Body of pancreas (tissue), 4 donors: ENCODE measurements around the gene NAGK. TPM values are rescaled to one million over a fixed set of nuclear protein-coding genes. Genes with fewer than 3 reads are reported as not detected.

Source experiments
- ATAC-seq: fragments of 150-250 bp; one replicate; pipeline ENCODE4 v1.9.1; 2016
- DNase-seq, 4 donors: peaks; one replicate each; pipeline ENCODE4 v3.0.0-alpha.2; 2019
- H3K27ac ChIP-seq, 4 donors: fragments of 200-600 bp; sonication (generic); 1 replicate in 3 of 4; 2 replicates in 1 of 4; pipeline versions ENCODE4 v1.5.1 to v1.6.1; 2016 to 2019; ENCODE audit warnings: mild to moderate bottlenecking in 1 of 4, mixed read lengths in 1 of 4, moderate library complexity in 1 of 4
- H3K27me3 ChIP-seq, 2 donors: fragments of 200-600 bp; sonication (generic); one replicate each; pipeline ENCODE4 v1.6.0; 2016; ENCODE audit warnings: mild to moderate bottlenecking in 1 of 2
- H3K36me3 ChIP-seq, 2 donors: fragments of 200-600 bp; sonication (generic); replicated peaks in 1 of 2; 2 replicates each; pipeline ENCODE4 v1.5.1; 2016; ENCODE audit warnings: low read depth in 2 of 2; ENCODE audit not compliant: insufficient read depth in 1 of 2
- H3K4me1 ChIP-seq: fragments of 200-600 bp; sonication (generic); one replicate; pipeline ENCODE4 v1.6.0; 2016
- H3K4me3 ChIP-seq, 2 donors: fragments of 200-600 bp; sonication (generic); 1 replicate in 1 of 2; 2 replicates in 1 of 2; pipeline ENCODE4 v1.5.1; 2016 to 2019
- H3K9me3 ChIP-seq, 3 donors: fragments of 200-600 bp; sonication (generic); 1 replicate in 2 of 3; 2 replicates in 1 of 3; pipeline ENCODE4 v1.5.1; 2016
- POLR2A ChIP-seq, 3 donors: fragments of 450-650 bp; IDR thresholded peaks; one replicate each; pipeline ENCODE4 v1.6.1; 2016; ENCODE audit warnings: antibody characterized with exemption in 3 of 3, mild to moderate bottlenecking in 2 of 3
- WGBS, 2 donors: methylation state at CpG; one replicate each; pipeline ENCODE4 v1.1.5; 2017; 5-methylcytosine and 5-hydroxymethylcytosine counted together
- intact Hi-C: fragments of 100-400 bp; cut with DNase I; formaldehyde crosslinking; loops from one replicate; pipeline ENCODE4 v1.15.1; 2023
- total RNA-seq, 2 donors: library from RNA; depleted of rRNA; stranded (reverse); fragments of >200 nt; gene quantifications; one replicate each; pipeline ENCODE4 v1.1.0, GENCODE V29; 2016
- TF ChIP-seq, protein P1 (sequence below), 7 experiments: fragments of 450-650 bp in 4 of 7; fragments of 200-600 bp in 3 of 7; sonication (generic) in 3 of 7; IDR thresholded peaks; one replicate each; pipeline ENCODE4 v1.5.1; 2016 to 2019; ENCODE audit warnings: antibody characterized with exemption in 7 of 7

The NAGK gene
- total RNA-seq, 2 donors from 2014 or later = 57.1 to 62.0 TPM

- DNase-seq = no peak
- Histone ChIP-seq H3K36me3 (no peaks in the 10 kb centered on the region), H3K4me3 (no peak overlapping the region), H3K4me1 (no peaks in the 10 kb centered on the region), H3K27me3 (no peaks in the 10 kb centered on the region), H3K27ac (no peak overlapping the region), H3K9me3 (no peaks in the 10 kb centered on the region)
- ATAC-seq = no peak
- intact Hi-C loops = no loop called here
- 58 to 76% methylated on average over 23 to 24 of the region's 36 CpGs for WGBS, 2 donors
- no peak for TF ChIP-seq POLR2A (IDR thresholded peaks at IDR 0.05)
- TF ChIP-seq, protein P1, sequence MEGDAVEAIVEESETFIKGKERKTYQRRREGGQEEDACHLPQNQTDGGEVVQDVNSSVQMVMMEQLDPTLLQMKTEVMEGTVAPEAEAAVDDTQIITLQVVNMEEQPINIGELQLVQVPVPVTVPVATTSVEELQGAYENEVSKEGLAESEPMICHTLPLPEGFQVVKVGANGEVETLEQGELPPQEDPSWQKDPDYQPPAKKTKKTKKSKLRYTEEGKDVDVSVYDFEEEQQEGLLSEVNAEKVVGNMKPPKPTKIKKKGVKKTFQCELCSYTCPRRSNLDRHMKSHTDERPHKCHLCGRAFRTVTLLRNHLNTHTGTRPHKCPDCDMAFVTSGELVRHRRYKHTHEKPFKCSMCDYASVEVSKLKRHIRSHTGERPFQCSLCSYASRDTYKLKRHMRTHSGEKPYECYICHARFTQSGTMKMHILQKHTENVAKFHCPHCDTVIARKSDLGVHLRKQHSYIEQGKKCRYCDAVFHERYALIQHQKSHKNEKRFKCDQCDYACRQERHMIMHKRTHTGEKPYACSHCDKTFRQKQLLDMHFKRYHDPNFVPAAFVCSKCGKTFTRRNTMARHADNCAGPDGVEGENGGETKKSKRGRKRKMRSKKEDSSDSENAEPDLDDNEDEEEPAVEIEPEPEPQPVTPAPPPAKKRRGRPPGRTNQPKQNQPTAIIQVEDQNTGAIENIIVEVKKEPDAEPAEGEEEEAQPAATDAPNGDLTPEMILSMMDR (IDR thresholded peaks at IDR 0.05) = no peak
Measured at GRCh38 chr2:71043531-71044407, 24.7 kb upstream of the NAGK start.

GRCh38 chr2:71045151-71045550 is 23.3 kb upstream of the NAGK start:
- H3K4me1 ChIP-seq = peaks cover 10% of the 10 kb centered on the region
- WGBS, 2 donors = 71 to 72% methylated on average over 7 of the region's 7 CpGs
- no peak overlapping the region for H3K27ac ChIP-seq
- no peak for ATAC-seq
- no peaks in the 10 kb centered on the region for H3K9me3 ChIP-seq
- H3K27me3 ChIP-seq = no peaks in the 10 kb centered on the region
- intact Hi-C loops = no loop called here
- TF ChIP-seq POLR2A (IDR thresholded peaks at IDR 0.05) = no peak
- TF ChIP-seq, protein P1 (IDR thresholded peaks at IDR 0.05) = no peak
- no peak for DNase-seq
- no peaks in the 10 kb centered on the region for H3K36me3 ChIP-seq
- H3K4me3 ChIP-seq = no peak overlapping the region

DNA sequence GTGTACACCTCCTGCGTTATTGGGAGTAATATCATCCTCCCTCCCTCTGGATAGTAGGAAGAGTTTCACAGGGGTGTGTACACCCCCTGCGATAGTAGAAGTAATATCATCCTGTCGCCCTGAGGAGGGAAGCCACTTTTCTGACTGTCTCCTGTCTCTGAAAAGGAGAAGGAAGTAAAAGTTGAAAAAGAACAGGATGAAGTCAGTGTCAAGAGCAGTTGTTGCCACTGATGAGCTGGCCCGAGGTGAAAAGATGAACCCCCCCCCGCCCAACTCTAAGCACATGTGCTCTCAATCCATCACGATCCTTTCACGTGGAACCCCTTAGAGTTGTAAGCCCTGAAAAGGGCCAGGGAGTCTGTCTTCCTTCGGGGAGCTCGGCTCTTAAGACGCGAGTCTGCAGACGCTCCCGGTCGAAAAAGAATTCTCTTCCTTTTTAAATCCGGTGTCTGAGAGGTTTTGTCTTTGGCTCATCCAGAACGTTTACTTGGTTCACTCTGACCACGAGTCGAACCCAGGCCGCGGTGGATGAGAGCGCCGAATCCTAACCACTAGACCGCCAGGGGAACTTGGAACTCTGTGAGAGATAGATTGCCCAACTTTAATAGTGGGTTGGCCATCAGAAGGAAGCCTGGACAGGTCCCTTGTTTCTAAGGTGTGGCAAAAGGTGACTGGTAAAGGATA is 22.4 kb upstream of the NAGK start:
- Histone ChIP-seq H3K27me3 (no peaks in the 10 kb centered on the region), H3K27ac (no peak overlapping the region), H3K36me3 (no peaks in the 10 kb centered on the region), H3K4me3 (no peak overlapping the region), H3K4me1 (peaks cover 13% of the 10 kb centered on the region), H3K9me3 (no peaks in the 10 kb centered on the region)
- ATAC-seq (no peak), DNase-seq (no peak)
- WGBS, 2 donors = 57 to 76% methylated on average over 22 to 23 of the region's 23 CpGs
- intact Hi-C loops = no loop called here
- no peak for TF ChIP-seq POLR2A (IDR thresholded peaks at IDR 0.05)
- TF ChIP-seq, protein P1 (IDR thresholded peaks at IDR 0.05) = no peak

GRCh38 chr2:71048096-71048495 is 20.4 kb upstream of the NAGK start:
- 64 to 93% methylated on average over 7 of the region's 7 CpGs for WGBS, 2 donors
- Histone ChIP-seq H3K4me1 (peaks cover 13% of the 10 kb centered on the region), H3K36me3 (no peaks in the 10 kb centered on the region), H3K4me3 (no peak overlapping the region), H3K9me3 (no peaks in the 10 kb centered on the region), H3K27me3 (no peaks in the 10 kb centered on the region), H3K27ac (no peak overlapping the region)
- ATAC-seq (no peak), DNase-seq (no peak)
- intact Hi-C loops = no loop called here
- TF ChIP-seq, protein P1 (IDR thresholded peaks at IDR 0.05) = no peak
- TF ChIP-seq POLR2A (IDR thresholded peaks at IDR 0.05) = no peak
